ENCODE measurements around the gene RGS12. TPM values are rescaled to one million over a fixed set of nuclear protein-coding genes. Genes with fewer than 3 reads are reported as not detected.
A peak's percentile ranks its signal among the peaks of the same experiment; 100 is the strongest.

Gene RGS12
- total RNA-seq, 2 donors from 2014 or later = 45.2 to 48.6 TPM

GRCh38 chr4:3303565-3303824 lies 10.7 kb downstream of the RGS12 start:
- Histone ChIP-seq H3K36me3 (ENCODE audit: control insufficient read depth, insufficient read depth, low read length) (no peaks in the 10 kb centered on the region), H3K27me3 (ENCODE audit: control insufficient read depth, insufficient read depth, low read length, poor library complexity, severe bottlenecking) (no peaks in the 10 kb centered on the region), H3K4me3 (ENCODE audit: low read length) (no peak overlapping the region), H3K9ac (ENCODE audit: extremely low read depth, low read length, poor library complexity, severe bottlenecking) (no peak overlapping the region), H3K4me1 (ENCODE audit: control insufficient read depth, insufficient read depth, low read length) (peaks cover 13% of the 10 kb centered on the region), H3K27ac (ENCODE audit: low read depth, low read length) (peak overlapping the region; percentile 51), H3K9me3 (ENCODE audit: control insufficient read depth, low read length) (no peaks in the 10 kb centered on the region)
- H3K4me3 Mint-ChIP-seq = no peak overlapping the region
- H3K36me3 Mint-ChIP-seq (ENCODE audit: low read depth) = no peaks in the 10 kb centered on the region
- H3K9me3 Mint-ChIP-seq = no peaks in the 10 kb centered on the region
- DNase-seq = no peak
- WGBS, 2 experiments (ENCODE audit: insufficient coverage in 1 of 2, insufficient read length in 1 of 2) = 97% methylated on average over 2 of the region's 2 CpGs; no CpG with 5 or more reads in 1 of the 2 experiments
- TF ChIP-seq, protein P1, sequence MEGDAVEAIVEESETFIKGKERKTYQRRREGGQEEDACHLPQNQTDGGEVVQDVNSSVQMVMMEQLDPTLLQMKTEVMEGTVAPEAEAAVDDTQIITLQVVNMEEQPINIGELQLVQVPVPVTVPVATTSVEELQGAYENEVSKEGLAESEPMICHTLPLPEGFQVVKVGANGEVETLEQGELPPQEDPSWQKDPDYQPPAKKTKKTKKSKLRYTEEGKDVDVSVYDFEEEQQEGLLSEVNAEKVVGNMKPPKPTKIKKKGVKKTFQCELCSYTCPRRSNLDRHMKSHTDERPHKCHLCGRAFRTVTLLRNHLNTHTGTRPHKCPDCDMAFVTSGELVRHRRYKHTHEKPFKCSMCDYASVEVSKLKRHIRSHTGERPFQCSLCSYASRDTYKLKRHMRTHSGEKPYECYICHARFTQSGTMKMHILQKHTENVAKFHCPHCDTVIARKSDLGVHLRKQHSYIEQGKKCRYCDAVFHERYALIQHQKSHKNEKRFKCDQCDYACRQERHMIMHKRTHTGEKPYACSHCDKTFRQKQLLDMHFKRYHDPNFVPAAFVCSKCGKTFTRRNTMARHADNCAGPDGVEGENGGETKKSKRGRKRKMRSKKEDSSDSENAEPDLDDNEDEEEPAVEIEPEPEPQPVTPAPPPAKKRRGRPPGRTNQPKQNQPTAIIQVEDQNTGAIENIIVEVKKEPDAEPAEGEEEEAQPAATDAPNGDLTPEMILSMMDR (conservative IDR thresholded peaks at IDR 0.05) = no peak
- no peaks in the 10 kb centered on the region for H3K27me3 Mint-ChIP-seq (ENCODE audit: insufficient read depth)
- H3K4me1 Mint-ChIP-seq = peaks cover 36% of the 10 kb centered on the region
- H3K27ac Mint-ChIP-seq = no peak overlapping the region

GRCh38 chr4:3303923-3304710 lies 11.3 kb downstream of the RGS12 start:
- Histone ChIP-seq H3K27me3 (ENCODE audit: control insufficient read depth, insufficient read depth, low read length, poor library complexity, severe bottlenecking) (no peaks in the 10 kb centered on the region), H3K9ac (ENCODE audit: extremely low read depth, low read length, poor library complexity, severe bottlenecking) (no peak overlapping the region), H3K9me3 (ENCODE audit: control insufficient read depth, low read length) (no peaks in the 10 kb centered on the region), H3K4me1 (ENCODE audit: control insufficient read depth, insufficient read depth, low read length) (peaks cover 13% of the 10 kb centered on the region), H3K27ac (ENCODE audit: low read depth, low read length) (peak overlapping the region; percentile 51), H3K36me3 (ENCODE audit: control insufficient read depth, insufficient read depth, low read length) (no peaks in the 10 kb centered on the region), H3K4me3 (ENCODE audit: low read length) (no peak overlapping the region)
- Mint-ChIP-seq H3K27me3 (ENCODE audit: insufficient read depth) (no peaks in the 10 kb centered on the region), H3K27ac (no peak overlapping the region), H3K4me3 (no peak overlapping the region), H3K9me3 (no peaks in the 10 kb centered on the region), H3K4me1 (peaks cover 33% of the 10 kb centered on the region), H3K36me3 (ENCODE audit: low read depth) (no peaks in the 10 kb centered on the region)
- 81 to 88% methylated on average over 12 to 15 of the region's 15 CpGs for WGBS, 2 experiments (ENCODE audit: insufficient coverage in 1 of 2, insufficient read length in 1 of 2)
- TF ChIP-seq, protein P1 (conservative IDR thresholded peaks at IDR 0.05) = no peak
- DNase-seq = peak; percentile 31

DNA sequence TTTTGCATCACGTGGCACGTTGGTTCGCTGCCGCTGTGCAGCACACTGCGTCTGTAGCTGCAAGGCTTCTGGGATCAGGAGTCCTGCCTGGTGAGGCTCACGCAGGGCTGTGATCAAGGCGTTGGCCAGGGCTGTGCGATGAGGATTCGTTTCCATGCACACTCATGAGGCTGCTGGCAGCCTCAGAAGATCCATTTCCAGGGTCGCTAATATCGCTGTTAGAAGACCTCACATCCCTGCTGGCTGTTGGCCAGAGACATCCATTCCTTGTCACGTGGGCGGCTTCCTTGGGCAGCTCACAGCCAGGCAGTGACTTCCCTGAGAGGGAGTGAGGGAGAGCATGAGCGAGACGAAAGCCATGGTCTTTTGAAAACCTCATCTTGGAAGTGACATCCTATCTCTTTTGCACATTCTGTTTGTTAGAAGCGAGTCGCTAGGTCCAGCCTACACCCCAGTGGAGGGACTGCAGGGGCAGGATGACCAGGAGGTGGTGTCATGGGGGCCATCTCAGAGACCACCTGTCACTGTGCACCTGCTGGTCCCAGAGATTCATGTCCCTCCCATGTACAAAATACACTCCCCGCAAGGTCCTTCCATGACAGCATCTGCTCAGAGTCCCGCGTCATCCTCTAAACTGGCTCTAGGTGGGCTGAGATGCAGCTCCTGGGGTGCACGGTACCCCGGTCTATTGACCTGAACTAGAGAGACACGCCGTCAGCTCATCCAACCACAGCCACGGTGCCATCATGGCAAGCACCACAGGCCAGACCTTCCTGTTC lies 12.2 kb downstream of the RGS12 start:
- Histone ChIP-seq H3K9ac (ENCODE audit: extremely low read depth, low read length, poor library complexity, severe bottlenecking) (no peak overlapping the region), H3K36me3 (ENCODE audit: control insufficient read depth, insufficient read depth, low read length) (no peaks in the 10 kb centered on the region), H3K4me3 (ENCODE audit: low read length) (no peak overlapping the region), H3K27ac (ENCODE audit: low read depth, low read length) (peak overlapping the region; percentile 91), H3K27me3 (ENCODE audit: control insufficient read depth, insufficient read depth, low read length, poor library complexity, severe bottlenecking) (no peaks in the 10 kb centered on the region), H3K4me1 (ENCODE audit: control insufficient read depth, insufficient read depth, low read length) (peaks cover 9% of the 10 kb centered on the region), H3K9me3 (ENCODE audit: control insufficient read depth, low read length) (no peaks in the 10 kb centered on the region)
- H3K9me3 Mint-ChIP-seq = no peaks in the 10 kb centered on the region
- no peaks in the 10 kb centered on the region for H3K27me3 Mint-ChIP-seq (ENCODE audit: insufficient read depth)
- peaks cover 25% of the 10 kb centered on the region for H3K4me1 Mint-ChIP-seq
- TF ChIP-seq, protein P1 (conservative IDR thresholded peaks at IDR 0.05) = no peak
- no peak overlapping the region for H3K4me3 Mint-ChIP-seq
- H3K27ac Mint-ChIP-seq = no peak overlapping the region
- 93 to 95% methylated on average over 21 to 25 of the region's 25 CpGs for WGBS, 2 experiments (ENCODE audit: insufficient coverage in 1 of 2, insufficient read length in 1 of 2)
- DNase-seq = peak; percentile 34
- H3K36me3 Mint-ChIP-seq (ENCODE audit: low read depth) = no peaks in the 10 kb centered on the region

All from endodermal cell (in vitro differentiated cells).